ENCODE data around the gene MYH9.
"Not testable (repeated sequence)": the region's sequence is repeated elsewhere in the genome, so short reads cannot be mapped to it uniquely, and the experiment has no call there.

Gene MYH9

GRCh38 chr22:36419912-36420882 lies 32.4 kb upstream of the MYH9 start:
- peaks cover 50% of the 10 kb centered on the region for H3K4me1 Mint-ChIP-seq
- H3K27ac Mint-ChIP-seq = peak overlapping the region; percentile 59

GRCh38 chr22:36419177-36419911 lies 31.6 kb upstream of the MYH9 start:
- ATAC-seq = peak; percentile 58
- H3K4me1 Mint-ChIP-seq = peaks cover 43% of the 10 kb centered on the region
- H3K27ac Mint-ChIP-seq = peak overlapping the region; percentile 59
- peak overlapping the region; percentile 46 for H3K4me3 Mint-ChIP-seq
- no peaks in the 10 kb centered on the region for H3K27me3 Mint-ChIP-seq
- H3K9me3 Mint-ChIP-seq = no peaks in the 10 kb centered on the region
- H3K36me3 Mint-ChIP-seq = no peaks in the 10 kb centered on the region

More at GRCh38 chr22:36419912-36420882, 32.4 kb upstream of the MYH9 start:
- Mint-ChIP-seq H3K9me3 (no peaks in the 10 kb centered on the region), H3K27me3 (no peaks in the 10 kb centered on the region), H3K36me3 (no peaks in the 10 kb centered on the region), H3K4me3 (no peak overlapping the region)
- ATAC-seq = no peak

- no peaks in the 10 kb centered on the region for H3K36me3 Mint-ChIP-seq
- no peaks in the 10 kb centered on the region for H3K9me3 Mint-ChIP-seq
- H3K27me3 Mint-ChIP-seq = no peaks in the 10 kb centered on the region
- no peak overlapping the region for H3K27ac Mint-ChIP-seq
- H3K4me1 Mint-ChIP-seq = peaks cover 41% of the 10 kb centered on the region
- no peak overlapping the region for H3K4me3 Mint-ChIP-seq
- ATAC-seq = peak; percentile 51
Measured at GRCh38 chr22:36417281-36417686, 29.5 kb upstream of the MYH9 start.

- no peak for ATAC-seq
- Mint-ChIP-seq H3K27ac (peak overlapping the region; percentile 37), H3K27me3 (no peaks in the 10 kb centered on the region), H3K4me1 (peaks cover 42% of the 10 kb centered on the region), H3K36me3 (no peaks in the 10 kb centered on the region), H3K4me3 (no peak overlapping the region), H3K9me3 (no peaks in the 10 kb centered on the region)
Measured at GRCh38 chr22:36415415-36416168, 27.8 kb upstream of the MYH9 start.

- Mint-ChIP-seq H3K9me3 (no peaks in the 10 kb centered on the region), H3K27ac (no peak overlapping the region), H3K36me3 (no peaks in the 10 kb centered on the region), H3K4me3 (no peak overlapping the region), H3K27me3 (no peaks in the 10 kb centered on the region), H3K4me1 (peaks cover 49% of the 10 kb centered on the region)
- no peak for ATAC-seq
Measured at GRCh38 chr22:36413022-36413775, 25.4 kb upstream of the MYH9 start.

- no peak overlapping the region for H3K27ac Mint-ChIP-seq
- no peaks in the 10 kb centered on the region for H3K27me3 Mint-ChIP-seq
- no peaks in the 10 kb centered on the region for H3K9me3 Mint-ChIP-seq
- H3K4me1 Mint-ChIP-seq = peaks cover 50% of the 10 kb centered on the region
- ATAC-seq = no peak
- H3K36me3 Mint-ChIP-seq = no peaks in the 10 kb centered on the region
- no peak overlapping the region for H3K4me3 Mint-ChIP-seq
Measured at GRCh38 chr22:36411589-36412258, 24.0 kb upstream of the MYH9 start.

GRCh38 chr22:36409911-36410756 lies 22.4 kb upstream of the MYH9 start:
- Mint-ChIP-seq H3K27me3 (no peaks in the 10 kb centered on the region), H3K4me3 (peak overlapping the region; percentile 82), H3K4me1 (peaks cover 54% of the 10 kb centered on the region), H3K36me3 (no peaks in the 10 kb centered on the region), H3K27ac (peak overlapping the region; percentile 92), H3K9me3 (no peaks in the 10 kb centered on the region)
- peak; percentile 90 for ATAC-seq

GRCh38 chr22:36409554-36409910 lies 21.8 kb upstream of the MYH9 start:
- not testable (repeated sequence) for H3K9me3 Mint-ChIP-seq, H3K36me3 Mint-ChIP-seq, ATAC-seq, H3K27me3 Mint-ChIP-seq
- peaks cover 60% of the 10 kb centered on the region for H3K4me1 Mint-ChIP-seq
- H3K4me3 Mint-ChIP-seq = peak overlapping the region; percentile 82
- H3K27ac Mint-ChIP-seq = peak overlapping the region; percentile 92

GRCh38 chr22:36409056-36409455 lies 21.3 kb upstream of the MYH9 start:
- H3K4me3 Mint-ChIP-seq = no peak overlapping the region
- no peaks in the 10 kb centered on the region for H3K36me3 Mint-ChIP-seq
- no peak for ATAC-seq
- peak overlapping the region; percentile 92 for H3K27ac Mint-ChIP-seq
- peaks cover 65% of the 10 kb centered on the region for H3K4me1 Mint-ChIP-seq
- no peaks in the 10 kb centered on the region for H3K27me3 Mint-ChIP-seq
- no peaks in the 10 kb centered on the region for H3K9me3 Mint-ChIP-seq

GRCh38 chr22:36406721-36407120 lies 19.0 kb upstream of the MYH9 start:
- H3K4me3 Mint-ChIP-seq = no peak overlapping the region
- H3K27me3 Mint-ChIP-seq = no peaks in the 10 kb centered on the region
- H3K27ac Mint-ChIP-seq = peak overlapping the region; percentile 85
- H3K36me3 Mint-ChIP-seq = no peaks in the 10 kb centered on the region
- peaks cover 57% of the 10 kb centered on the region for H3K4me1 Mint-ChIP-seq
- no peak for ATAC-seq
- H3K9me3 Mint-ChIP-seq = no peaks in the 10 kb centered on the region

GRCh38 chr22:36405671-36406538 lies 18.1 kb upstream of the MYH9 start:
- H3K36me3 Mint-ChIP-seq = no peaks in the 10 kb centered on the region
- peak overlapping the region; percentile 85 for H3K27ac Mint-ChIP-seq
- peaks cover 57% of the 10 kb centered on the region for H3K4me1 Mint-ChIP-seq
- no peaks in the 10 kb centered on the region for H3K27me3 Mint-ChIP-seq
- no peaks in the 10 kb centered on the region for H3K9me3 Mint-ChIP-seq
- peak overlapping the region; percentile 31 for H3K4me3 Mint-ChIP-seq
- ATAC-seq = peak; percentile 86

GRCh38 chr22:36405221-36405661 lies 17.5 kb upstream of the MYH9 start:
- peak; percentile 66 for ATAC-seq
- H3K36me3 Mint-ChIP-seq = no peaks in the 10 kb centered on the region
- peak overlapping the region; percentile 85 for H3K27ac Mint-ChIP-seq
- H3K9me3 Mint-ChIP-seq = no peaks in the 10 kb centered on the region
- H3K27me3 Mint-ChIP-seq = no peaks in the 10 kb centered on the region
- peaks cover 52% of the 10 kb centered on the region for H3K4me1 Mint-ChIP-seq
- no peak overlapping the region for H3K4me3 Mint-ChIP-seq

- Mint-ChIP-seq H3K4me3 (peak overlapping the region; percentile 26), H3K9me3 (no peaks in the 10 kb centered on the region), H3K27me3 (no peaks in the 10 kb centered on the region), H3K36me3 (no peaks in the 10 kb centered on the region), H3K4me1 (peaks cover 50% of the 10 kb centered on the region), H3K27ac (peak overlapping the region; percentile 85)
- no peak for ATAC-seq
Measured at GRCh38 chr22:36404446-36404845, 16.7 kb upstream of the MYH9 start.

Data from stimulated activated memory B cell treated with anti-CD40 and anti-IgM and Interleukin-4, amounts not matched to agents 10 μg/mL and 1 μg/mL and 100 μg/mL, for 72 hours (primary cell).